Gastrocnemius medialis (tissue), 4 donors: Measurements from ENCODE around the gene NR6A1.

Experiments used
- POLR2A ChIP-seq, 2 donors: fragments of 450-650 bp; IDR thresholded peaks; one replicate each; pipeline ENCODE4 v1.6.1; 2017; ENCODE audit warnings: antibody characterized with exemption in 2 of 2, mild to moderate bottlenecking in 2 of 2, moderate library complexity in 2 of 2
- TF ChIP-seq, protein P1 (sequence below), 5 experiments: fragments of 450-650 bp in 3 of 5; fragments of 200-600 bp in 2 of 5; sonication (generic) in 2 of 5; IDR thresholded peaks in 4 of 5; conservative IDR thresholded peaks in 1 of 5; 1 replicate in 4 of 5; 2 replicates in 1 of 5; pipeline ENCODE4 v1.5.1; 2016 to 2019; ENCODE audit warnings: antibody characterized with exemption in 5 of 5, mild to moderate bottlenecking in 3 of 5, moderate library complexity in 3 of 5

GRCh38 chr9:124501771-124502320, 269.3 kb downstream of the NR6A1 start:
- TF ChIP-seq, protein P1, sequence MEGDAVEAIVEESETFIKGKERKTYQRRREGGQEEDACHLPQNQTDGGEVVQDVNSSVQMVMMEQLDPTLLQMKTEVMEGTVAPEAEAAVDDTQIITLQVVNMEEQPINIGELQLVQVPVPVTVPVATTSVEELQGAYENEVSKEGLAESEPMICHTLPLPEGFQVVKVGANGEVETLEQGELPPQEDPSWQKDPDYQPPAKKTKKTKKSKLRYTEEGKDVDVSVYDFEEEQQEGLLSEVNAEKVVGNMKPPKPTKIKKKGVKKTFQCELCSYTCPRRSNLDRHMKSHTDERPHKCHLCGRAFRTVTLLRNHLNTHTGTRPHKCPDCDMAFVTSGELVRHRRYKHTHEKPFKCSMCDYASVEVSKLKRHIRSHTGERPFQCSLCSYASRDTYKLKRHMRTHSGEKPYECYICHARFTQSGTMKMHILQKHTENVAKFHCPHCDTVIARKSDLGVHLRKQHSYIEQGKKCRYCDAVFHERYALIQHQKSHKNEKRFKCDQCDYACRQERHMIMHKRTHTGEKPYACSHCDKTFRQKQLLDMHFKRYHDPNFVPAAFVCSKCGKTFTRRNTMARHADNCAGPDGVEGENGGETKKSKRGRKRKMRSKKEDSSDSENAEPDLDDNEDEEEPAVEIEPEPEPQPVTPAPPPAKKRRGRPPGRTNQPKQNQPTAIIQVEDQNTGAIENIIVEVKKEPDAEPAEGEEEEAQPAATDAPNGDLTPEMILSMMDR (IDR thresholded peaks at IDR 0.05 in 4 of 5, conservative IDR thresholded peaks at IDR 0.05 in 1 of 5) = no peak
- no peak for TF ChIP-seq POLR2A (IDR thresholded peaks at IDR 0.05)
